ENCODE measurements around the gene MEIS1.

Gene MEIS1

GRCh38 chr2:66446941-66447340 lies 12.0 kb downstream of the MEIS1 start:
- no peak overlapping the region for H3K9ac ChIP-seq (ENCODE audit: low read length)
- H3K4me1 ChIP-seq (ENCODE audit: low read length), result no peaks in the 10 kb centered on the region
- H2AFZ ChIP-seq (ENCODE audit: low read depth, low read length), result no peak overlapping the region
- no peaks in the 10 kb centered on the region for H3K9me3 ChIP-seq (ENCODE audit: insufficient read depth, low read length)
- H3K4me2 ChIP-seq (ENCODE audit: low read length), result no peak overlapping the region
- no peak overlapping the region for H3K27ac ChIP-seq (ENCODE audit: low read length)
- H3K4me3 ChIP-seq (ENCODE audit: low read length), result no peak overlapping the region
- no peaks in the 10 kb centered on the region for H3K79me2 ChIP-seq (ENCODE audit: low read length)
- H3K27me3 ChIP-seq (ENCODE audit: low read depth, low read length), result no peaks in the 10 kb centered on the region
- no peaks in the 10 kb centered on the region for H4K20me1 ChIP-seq (ENCODE audit: insufficient read depth, low read length)
- H3K36me3 ChIP-seq (replicated peaks; ENCODE audit: low read depth, low read length), result no peaks in the 10 kb centered on the region
- TF ChIP-seq CTCF (IDR thresholded peaks at IDR 0.05; ENCODE audit: low read depth, low read length) (no peak), EZH2phosphoT487 (IDR thresholded peaks at IDR 0.05; ENCODE audit: low read depth) (no peak)

GRCh38 chr2:66447677-66448076 lies 12.8 kb downstream of the MEIS1 start:
- Histone ChIP-seq H3K79me2 (ENCODE audit: low read length) (no peaks in the 10 kb centered on the region), H3K36me3 (replicated peaks; ENCODE audit: low read depth, low read length) (no peaks in the 10 kb centered on the region), H3K9me3 (ENCODE audit: insufficient read depth, low read length) (no peaks in the 10 kb centered on the region), H3K27me3 (ENCODE audit: low read depth, low read length) (no peaks in the 10 kb centered on the region), H3K27ac (ENCODE audit: low read length) (no peak overlapping the region), H4K20me1 (ENCODE audit: insufficient read depth, low read length) (no peaks in the 10 kb centered on the region), H3K9ac (ENCODE audit: low read length) (no peak overlapping the region), H2AFZ (ENCODE audit: low read depth, low read length) (no peak overlapping the region), H3K4me1 (ENCODE audit: low read length) (no peaks in the 10 kb centered on the region), H3K4me2 (ENCODE audit: low read length) (no peak overlapping the region), H3K4me3 (ENCODE audit: low read length) (no peak overlapping the region)
- TF ChIP-seq CTCF (IDR thresholded peaks at IDR 0.05; ENCODE audit: low read depth, low read length) (no peak), EZH2phosphoT487 (IDR thresholded peaks at IDR 0.05; ENCODE audit: low read depth) (no peak)

GRCh38 chr2:66448136-66448991 lies 13.4 kb downstream of the MEIS1 start:
- Histone ChIP-seq H3K79me2 (ENCODE audit: low read length) (no peaks in the 10 kb centered on the region), H3K36me3 (replicated peaks; ENCODE audit: low read depth, low read length) (no peaks in the 10 kb centered on the region), H3K4me2 (ENCODE audit: low read length) (no peak overlapping the region), H3K9me3 (ENCODE audit: insufficient read depth, low read length) (no peaks in the 10 kb centered on the region), H3K9ac (ENCODE audit: low read length) (no peak overlapping the region), H4K20me1 (ENCODE audit: insufficient read depth, low read length) (no peaks in the 10 kb centered on the region), H2AFZ (ENCODE audit: low read depth, low read length) (no peak overlapping the region), H3K4me3 (ENCODE audit: low read length) (no peak overlapping the region), H3K27ac (ENCODE audit: low read length) (no peak overlapping the region), H3K4me1 (ENCODE audit: low read length) (no peaks in the 10 kb centered on the region), H3K27me3 (ENCODE audit: low read depth, low read length) (no peaks in the 10 kb centered on the region)
- TF ChIP-seq EZH2phosphoT487 (IDR thresholded peaks at IDR 0.05; ENCODE audit: low read depth) (no peak), CTCF (IDR thresholded peaks at IDR 0.05; ENCODE audit: low read depth, low read length) (no peak)

- Histone ChIP-seq H3K36me3 (replicated peaks; ENCODE audit: low read depth, low read length) (no peaks in the 10 kb centered on the region), H3K79me2 (ENCODE audit: low read length) (no peaks in the 10 kb centered on the region)
- TF ChIP-seq CTCF (IDR thresholded peaks at IDR 0.05; ENCODE audit: low read depth, low read length) (no peak), EZH2phosphoT487 (IDR thresholded peaks at IDR 0.05; ENCODE audit: low read depth) (no peak)
Measured at GRCh38 chr2:66452214-66452613, 17.3 kb downstream of the MEIS1 start.

More at GRCh38 chr2:66452214-66452613, 17.3 kb downstream of the MEIS1 start:
- H4K20me1 ChIP-seq (ENCODE audit: insufficient read depth, low read length), result no peaks in the 10 kb centered on the region
- peaks cover 9% of the 10 kb centered on the region for H3K27me3 ChIP-seq (ENCODE audit: low read depth, low read length)
- no peak overlapping the region for H2AFZ ChIP-seq (ENCODE audit: low read depth, low read length)
- H3K4me1 ChIP-seq (ENCODE audit: low read length), result peaks cover 4% of the 10 kb centered on the region; the same call in 1 of the 2 replicates
- no peak overlapping the region for H3K4me2 ChIP-seq (ENCODE audit: low read length)
- H3K9me3 ChIP-seq (ENCODE audit: insufficient read depth, low read length), result no peaks in the 10 kb centered on the region
- no peak overlapping the region for H3K27ac ChIP-seq (ENCODE audit: low read length)
- H3K9ac ChIP-seq (ENCODE audit: low read length), result no peak overlapping the region
- H3K4me3 ChIP-seq (ENCODE audit: low read length), result no peak overlapping the region

All from OCI-LY3 (cell line).